AG09309 (cell line): Measurements from ENCODE around the gene SNX12.
A peak's percentile ranks its signal among the peaks of the same experiment; 100 is the strongest.

Source experiments
- DNase-seq: peaks from one replicate; pipeline ENCODE4 v3.0.0-alpha.2; 2010; ENCODE audit warnings: low read depth
- H3K4me3 ChIP-seq: 2 replicates; pipeline ENCODE4 v1.5.1; 2011; ENCODE audit warnings: mild to moderate bottlenecking, low read depth, low read length, moderate library complexity; ENCODE audit not compliant: control insufficient read depth
- TF ChIP-seq, protein P1 (sequence below): IDR thresholded peaks from 2 replicates; pipeline ENCODE4 v1.5.1; 2011; ENCODE audit warnings: mild to moderate bottlenecking, low read depth, low read length, inconsistent platforms; ENCODE audit not compliant: insufficient read depth, control insufficient read depth; ENCODE audit errors: missing control alignments

SNX12 gene

DNA sequence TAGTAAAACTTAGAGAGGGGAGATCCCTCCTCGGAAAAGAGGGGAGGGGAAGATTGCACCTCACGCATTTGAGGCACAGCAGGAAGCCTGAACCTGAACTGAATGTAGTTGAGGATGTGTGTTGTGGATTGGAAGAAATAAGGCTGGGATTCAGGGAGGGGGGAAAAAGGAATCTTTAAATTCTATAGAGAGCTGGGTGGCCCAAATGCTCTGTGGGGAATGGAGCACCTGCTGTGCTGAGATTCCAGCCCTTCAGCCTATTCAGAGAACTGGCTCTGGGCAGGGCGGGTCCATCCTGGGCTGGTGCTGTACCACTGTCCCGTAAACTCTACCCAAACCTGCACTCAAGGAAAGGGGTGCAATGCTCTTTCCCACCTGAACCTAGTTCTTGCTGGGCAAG lies 31.6 kb upstream of the SNX12 start:
- DNase-seq, result no peak
- TF ChIP-seq, protein P1, sequence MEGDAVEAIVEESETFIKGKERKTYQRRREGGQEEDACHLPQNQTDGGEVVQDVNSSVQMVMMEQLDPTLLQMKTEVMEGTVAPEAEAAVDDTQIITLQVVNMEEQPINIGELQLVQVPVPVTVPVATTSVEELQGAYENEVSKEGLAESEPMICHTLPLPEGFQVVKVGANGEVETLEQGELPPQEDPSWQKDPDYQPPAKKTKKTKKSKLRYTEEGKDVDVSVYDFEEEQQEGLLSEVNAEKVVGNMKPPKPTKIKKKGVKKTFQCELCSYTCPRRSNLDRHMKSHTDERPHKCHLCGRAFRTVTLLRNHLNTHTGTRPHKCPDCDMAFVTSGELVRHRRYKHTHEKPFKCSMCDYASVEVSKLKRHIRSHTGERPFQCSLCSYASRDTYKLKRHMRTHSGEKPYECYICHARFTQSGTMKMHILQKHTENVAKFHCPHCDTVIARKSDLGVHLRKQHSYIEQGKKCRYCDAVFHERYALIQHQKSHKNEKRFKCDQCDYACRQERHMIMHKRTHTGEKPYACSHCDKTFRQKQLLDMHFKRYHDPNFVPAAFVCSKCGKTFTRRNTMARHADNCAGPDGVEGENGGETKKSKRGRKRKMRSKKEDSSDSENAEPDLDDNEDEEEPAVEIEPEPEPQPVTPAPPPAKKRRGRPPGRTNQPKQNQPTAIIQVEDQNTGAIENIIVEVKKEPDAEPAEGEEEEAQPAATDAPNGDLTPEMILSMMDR, result no peak
- no peak overlapping the region for H3K4me3 ChIP-seq

DNA sequence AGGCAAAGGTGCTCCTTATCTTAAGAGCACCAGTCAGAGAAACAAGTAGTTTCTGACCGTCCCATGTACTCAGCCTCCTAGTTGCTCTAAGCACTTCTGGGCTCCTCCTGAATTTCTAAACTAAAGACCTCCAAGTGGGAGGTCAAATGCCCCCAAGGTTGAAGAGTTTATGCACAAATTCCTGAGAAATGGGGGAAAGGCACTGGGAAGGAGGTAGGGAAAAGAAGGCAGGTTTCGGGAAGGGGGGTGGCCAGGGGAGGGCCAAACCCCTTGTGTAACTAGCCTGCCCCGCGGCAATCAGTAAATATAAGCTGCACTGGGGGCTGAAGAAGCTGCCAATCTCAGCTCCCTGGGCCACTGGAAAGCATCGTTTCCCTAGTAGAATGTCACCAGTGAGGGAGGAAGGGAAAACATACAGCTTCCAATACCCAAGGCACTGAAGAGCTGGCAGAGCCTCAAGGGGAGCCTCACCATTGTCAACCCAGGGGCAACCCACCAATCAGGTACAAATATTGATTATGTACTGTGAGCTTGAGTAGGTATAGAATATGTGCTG lies 30.9 kb upstream of the SNX12 start:
- DNase-seq, result no peak

DNA sequence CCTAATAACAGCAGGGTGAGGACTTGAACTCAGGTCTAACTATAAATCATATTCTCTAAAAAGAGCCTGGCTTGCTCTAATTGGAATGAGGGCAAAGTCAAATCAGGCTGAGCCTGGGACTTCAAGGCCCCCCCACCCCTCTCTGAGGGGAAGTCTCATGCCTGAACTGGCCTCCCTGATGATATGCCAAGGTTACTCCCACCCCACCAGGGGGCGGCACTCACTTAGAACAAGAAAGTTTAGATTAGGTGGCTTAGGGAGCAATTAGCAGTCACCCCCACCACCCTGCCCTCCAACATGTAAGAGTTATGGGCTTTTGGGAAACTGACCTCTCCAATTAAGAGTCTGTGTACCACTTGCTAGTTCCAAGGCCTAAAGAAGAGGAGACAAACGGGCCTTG lies 30.2 kb upstream of the SNX12 start:
- H3K4me3 ChIP-seq, result no peak overlapping the region
- TF ChIP-seq, protein P1, result peak; percentile 42
- no peak for DNase-seq

More for the DNA sequence above, 30.9 kb upstream of the SNX12 start:
- TF ChIP-seq, protein P1, result no peak
- H3K4me3 ChIP-seq, result no peak overlapping the region

DNA sequence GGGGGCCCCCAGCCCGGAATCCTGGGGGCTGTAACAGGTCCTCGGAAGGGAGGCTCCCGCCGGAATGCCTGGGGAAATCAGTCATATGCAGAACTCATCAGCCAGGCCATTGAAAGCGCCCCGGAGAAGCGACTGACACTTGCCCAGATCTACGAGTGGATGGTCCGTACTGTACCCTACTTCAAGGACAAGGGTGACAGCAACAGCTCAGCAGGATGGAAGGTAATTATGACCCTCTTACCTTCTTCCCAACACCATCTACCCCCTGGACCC lies 28.6 kb upstream of the SNX12 start:
- peak overlapping the region; percentile 42 for H3K4me3 ChIP-seq
- TF ChIP-seq, protein P1, result no peak

DNA sequence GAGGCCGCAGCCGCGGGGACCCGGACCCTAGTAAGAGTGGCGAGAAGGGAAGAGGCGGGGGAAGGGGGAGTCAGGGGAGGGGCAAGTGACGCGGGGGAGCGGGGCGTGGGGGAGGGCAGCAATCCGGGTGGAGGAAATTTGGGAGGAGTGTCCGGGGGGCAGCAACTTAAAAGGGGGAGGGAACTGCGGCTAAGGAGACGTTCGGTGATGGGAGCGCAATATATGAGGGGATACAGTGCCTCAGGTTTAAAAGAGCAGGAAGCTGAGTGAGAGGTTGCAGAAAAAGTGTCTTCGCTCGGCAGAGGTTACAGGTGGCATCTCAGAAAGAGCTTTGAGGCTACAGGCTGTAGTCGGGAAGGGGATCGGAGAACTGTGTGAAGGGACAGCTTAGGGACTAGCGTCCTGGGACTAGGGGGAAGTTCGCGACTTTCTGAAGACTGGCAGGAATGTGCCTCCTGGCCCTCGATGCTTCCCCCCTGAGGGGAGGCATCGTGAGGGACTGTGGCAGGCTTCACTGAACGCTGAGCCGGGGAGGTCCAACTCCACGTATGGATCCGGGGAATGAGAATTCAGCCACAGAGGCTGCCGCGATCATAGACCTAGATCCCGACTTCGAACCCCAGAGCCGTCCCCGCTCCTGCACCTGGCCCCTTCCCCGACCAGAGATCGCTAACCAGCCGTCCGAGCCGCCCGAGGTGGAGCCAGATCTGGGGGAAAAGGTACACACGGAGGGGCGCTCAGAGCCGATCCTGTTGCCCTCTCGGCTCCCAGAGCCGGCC lies 28.0 kb upstream of the SNX12 start:
- H3K4me3 ChIP-seq, result peak overlapping the region; percentile 42
- no peak for DNase-seq
- TF ChIP-seq, protein P1, result no peak

More for the DNA sequence above, 28.6 kb upstream of the SNX12 start:
- DNase-seq, result no peak

DNA sequence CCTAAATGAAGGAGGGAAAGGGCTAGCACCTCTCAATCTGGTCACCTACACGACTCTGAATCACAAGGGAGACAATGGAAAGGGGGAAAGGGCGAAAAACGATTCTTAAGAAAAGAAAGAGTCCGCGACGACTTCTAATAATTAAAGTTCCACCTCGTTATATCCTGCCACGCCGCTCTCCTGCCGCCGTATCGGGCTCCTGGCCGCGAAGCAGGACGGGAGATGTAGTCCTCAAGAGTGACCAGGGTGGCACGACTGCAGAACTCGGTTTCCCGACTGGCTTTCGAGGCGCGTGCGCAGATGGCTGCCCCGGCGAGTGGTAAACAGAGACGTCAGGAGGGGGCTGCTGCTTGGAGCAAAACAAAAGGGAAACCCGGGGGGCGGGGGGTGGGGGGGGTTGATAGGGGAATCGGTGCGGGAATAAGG lies 27.4 kb upstream of the SNX12 start, which contains the start of gene FOXO4:
FOXO4 (plus strand) TSS at position 297 of the 426 bp plus-strand sequence. CDS start 678 bp downstream, outside the sequence.
- TF ChIP-seq, protein P1, result no peak
- peak; percentile 27 for DNase-seq
- peak within 1 kb of the TSS; percentile 42 for H3K4me3 ChIP-seq
